GM12874 (cell line): ENCODE measurements around the gene SIPA1L3.

ENCODE experiments used
- TF ChIP-seq, protein P1 (sequence below): IDR thresholded peaks from 2 replicates; pipeline ENCODE4 v1.5.1; 2011; ENCODE audit warnings: low read depth, mild to moderate bottlenecking, control low read depth, low read length, moderate library complexity; ENCODE audit not compliant: insufficient read depth

Gene SIPA1L3

DNA sequence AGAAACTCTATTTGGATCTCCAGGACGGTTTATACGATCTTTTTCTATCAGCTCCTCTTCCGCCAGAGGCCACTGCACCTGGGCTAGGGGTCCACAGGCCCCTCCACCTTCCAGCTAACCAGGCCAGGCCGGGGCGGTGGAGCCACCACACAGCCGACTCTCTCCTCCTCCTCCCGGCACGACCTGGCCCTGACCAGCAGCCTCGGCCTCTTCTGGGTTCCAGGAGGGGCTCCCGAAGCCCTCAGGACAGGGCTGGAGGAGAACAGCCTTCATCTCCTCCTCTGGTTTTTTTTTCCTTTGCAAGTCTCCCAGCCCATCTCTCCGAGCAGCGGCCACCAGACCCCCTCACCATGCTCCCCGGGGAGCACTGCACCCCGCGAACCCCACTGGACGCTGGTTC lies 299.9 kb downstream of the SIPA1L3 start:
- TF ChIP-seq, protein P1, sequence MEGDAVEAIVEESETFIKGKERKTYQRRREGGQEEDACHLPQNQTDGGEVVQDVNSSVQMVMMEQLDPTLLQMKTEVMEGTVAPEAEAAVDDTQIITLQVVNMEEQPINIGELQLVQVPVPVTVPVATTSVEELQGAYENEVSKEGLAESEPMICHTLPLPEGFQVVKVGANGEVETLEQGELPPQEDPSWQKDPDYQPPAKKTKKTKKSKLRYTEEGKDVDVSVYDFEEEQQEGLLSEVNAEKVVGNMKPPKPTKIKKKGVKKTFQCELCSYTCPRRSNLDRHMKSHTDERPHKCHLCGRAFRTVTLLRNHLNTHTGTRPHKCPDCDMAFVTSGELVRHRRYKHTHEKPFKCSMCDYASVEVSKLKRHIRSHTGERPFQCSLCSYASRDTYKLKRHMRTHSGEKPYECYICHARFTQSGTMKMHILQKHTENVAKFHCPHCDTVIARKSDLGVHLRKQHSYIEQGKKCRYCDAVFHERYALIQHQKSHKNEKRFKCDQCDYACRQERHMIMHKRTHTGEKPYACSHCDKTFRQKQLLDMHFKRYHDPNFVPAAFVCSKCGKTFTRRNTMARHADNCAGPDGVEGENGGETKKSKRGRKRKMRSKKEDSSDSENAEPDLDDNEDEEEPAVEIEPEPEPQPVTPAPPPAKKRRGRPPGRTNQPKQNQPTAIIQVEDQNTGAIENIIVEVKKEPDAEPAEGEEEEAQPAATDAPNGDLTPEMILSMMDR, result no peak

DNA sequence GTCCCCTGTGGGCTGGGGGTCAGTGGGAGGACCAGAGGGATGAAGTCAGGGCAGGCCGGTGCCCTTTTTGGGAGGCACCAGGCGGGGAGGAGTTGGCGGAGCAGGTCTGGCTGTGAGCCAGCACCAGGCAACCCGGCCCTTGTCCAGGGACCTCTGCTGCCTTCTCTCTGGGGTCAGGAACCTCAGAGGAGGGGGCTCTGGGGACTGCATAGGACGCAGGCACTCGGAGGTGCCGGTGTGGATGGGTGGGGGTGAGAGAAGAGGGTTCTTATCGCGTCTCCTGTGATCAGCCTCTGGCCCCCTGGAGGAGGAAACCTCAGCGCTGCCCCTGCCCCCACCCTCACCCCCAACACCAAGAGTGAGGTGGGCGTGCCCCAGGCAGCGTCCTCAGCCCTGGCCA lies 300.5 kb downstream of the SIPA1L3 start:
- TF ChIP-seq, protein P1, result 0 out of 2 replicates have a peak, but pooled peaks have one; percentile 0

DNA sequence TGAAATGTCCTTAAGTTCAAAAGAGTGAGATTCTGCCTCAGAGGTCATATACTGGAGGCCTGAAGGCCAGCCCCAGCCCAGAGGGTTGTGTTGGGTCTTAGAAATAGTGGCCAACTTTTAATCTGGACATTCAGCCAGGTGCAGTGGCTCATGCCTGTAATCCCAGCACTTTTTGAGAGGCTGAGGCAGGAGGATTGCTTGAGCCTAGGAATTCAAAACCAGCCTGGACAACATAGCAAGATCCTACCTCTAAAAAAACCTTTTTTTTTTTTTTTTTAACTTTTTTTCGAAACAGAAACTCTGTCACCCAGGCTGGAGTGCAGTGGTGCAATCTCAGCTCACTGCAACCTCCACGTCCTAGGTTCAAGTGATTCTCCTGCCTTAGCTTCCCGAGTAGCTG lies 301.6 kb downstream of the SIPA1L3 start:
- TF ChIP-seq, protein P1, result no peak

DNA sequence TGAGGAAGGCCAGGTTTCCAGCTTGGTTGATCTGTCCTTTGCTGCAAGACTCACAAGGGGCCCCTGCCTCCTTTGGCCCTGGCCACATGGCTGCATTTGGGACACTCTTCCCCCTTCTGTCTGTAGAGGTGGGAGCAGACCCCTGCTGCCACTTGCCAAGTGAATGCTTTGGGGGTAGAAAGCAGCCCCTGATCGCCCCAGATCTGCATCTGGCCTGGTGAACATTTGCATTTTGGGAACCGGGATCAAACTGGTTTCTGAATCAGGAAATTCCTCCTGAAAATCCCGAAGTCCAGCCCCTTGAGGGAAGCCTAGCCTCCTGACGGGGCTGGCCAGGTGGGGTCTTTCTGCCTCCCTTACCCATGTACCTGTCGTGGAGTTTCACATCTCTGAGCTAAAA lies 302.1 kb downstream of the SIPA1L3 start:
- TF ChIP-seq, protein P1, result no peak

DNA sequence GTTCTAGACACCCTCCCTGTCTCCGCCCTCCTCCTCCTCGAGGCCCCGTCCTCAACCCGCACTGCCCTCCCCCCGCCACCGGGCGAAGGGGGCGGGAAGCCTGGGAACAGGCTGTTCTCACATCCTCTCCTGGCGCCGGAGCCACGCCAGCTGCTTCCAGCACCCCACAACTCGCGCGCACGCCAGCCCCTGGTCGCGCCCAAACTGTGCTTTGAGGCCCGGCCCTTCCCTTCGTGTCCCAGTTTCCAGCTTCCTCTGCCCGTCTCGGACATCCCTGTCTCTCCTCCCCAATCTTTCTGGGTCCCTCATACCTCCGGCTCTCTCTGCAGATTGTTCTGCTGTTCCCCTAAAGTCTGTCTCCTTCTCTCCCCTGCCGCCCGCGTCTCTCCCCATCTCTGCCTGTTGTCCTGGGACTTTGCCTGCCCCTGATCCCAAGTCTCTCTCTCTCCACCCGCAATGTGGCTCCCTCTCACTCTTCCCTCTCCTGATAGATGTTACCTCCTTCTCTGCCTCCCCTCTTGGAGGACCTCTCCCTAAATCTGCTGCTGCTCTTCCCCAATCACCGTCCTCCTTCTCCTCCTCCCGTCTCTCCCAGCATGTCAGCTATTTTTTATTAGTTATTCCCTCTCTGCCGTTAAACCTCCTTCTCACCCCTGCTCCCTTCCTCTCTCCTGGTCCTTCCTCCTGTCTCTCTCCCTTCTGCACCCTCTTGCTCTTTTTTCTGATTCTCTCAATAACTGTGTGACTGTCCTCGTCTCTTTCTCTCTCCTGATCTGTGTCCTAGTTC lies 302.9 kb downstream of the SIPA1L3 start:
- TF ChIP-seq, protein P1, result no peak

DNA sequence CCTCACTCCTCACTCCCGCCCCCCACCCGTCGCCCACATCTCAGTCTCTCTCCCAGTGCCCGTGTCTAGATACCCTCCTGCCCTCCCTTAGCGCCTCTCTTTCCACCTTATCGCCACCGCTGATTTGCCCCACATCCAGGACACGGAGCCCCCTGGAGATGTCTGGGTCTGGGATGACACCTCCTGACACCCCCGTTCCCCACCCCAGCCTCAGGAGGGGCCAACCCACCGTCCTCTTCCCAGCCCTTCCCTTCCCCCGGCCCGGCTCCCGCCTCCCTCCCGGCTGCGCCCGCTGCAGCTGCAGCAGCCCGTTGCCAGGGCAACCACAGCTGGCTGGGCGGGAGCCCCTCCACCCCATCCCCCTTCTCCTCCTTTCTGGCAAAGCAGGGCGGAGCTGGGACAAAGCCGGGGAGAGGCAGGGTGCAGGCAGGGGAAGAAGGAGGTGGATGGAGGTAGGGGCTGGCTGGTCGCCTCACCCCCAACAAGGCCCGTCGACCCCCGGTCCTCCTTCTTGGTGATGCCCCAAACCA lies 303.5 kb downstream of the SIPA1L3 start:
- TF ChIP-seq, protein P1, result no peak

DNA sequence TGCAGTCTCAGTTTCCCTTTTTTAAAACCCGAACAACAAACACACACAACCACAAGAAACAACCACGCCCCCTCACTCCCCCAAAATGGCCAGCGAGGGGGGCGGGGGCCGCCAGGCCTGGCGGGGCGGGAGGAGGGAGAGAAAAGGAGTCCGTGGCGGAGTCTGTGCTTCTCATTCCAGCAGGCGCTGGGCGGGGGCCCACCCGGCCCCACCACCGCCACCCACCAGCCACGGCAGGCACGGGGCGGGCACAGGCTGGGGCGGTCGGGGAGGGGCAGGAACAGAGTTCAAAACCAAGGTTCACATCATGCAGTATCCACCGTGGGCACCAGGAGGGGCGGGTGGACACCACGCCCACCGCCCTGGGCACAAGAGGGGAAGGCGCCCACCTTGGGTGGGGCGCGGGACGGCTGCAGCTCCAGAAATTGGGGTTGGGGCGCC lies 304.2 kb downstream of the SIPA1L3 start:
- TF ChIP-seq, protein P1, result 0 out of 2 replicates have a peak, but pooled peaks have one; percentile 1
